ENCODE results near the gene UBE2E2. TPM values are rescaled to one million over a fixed set of nuclear protein-coding genes. Genes with fewer than 3 reads are reported as not detected.

UBE2E2 gene
- total RNA-seq, 2 donors from 2014 or later: 5.0 to 7.6 TPM

DNA sequence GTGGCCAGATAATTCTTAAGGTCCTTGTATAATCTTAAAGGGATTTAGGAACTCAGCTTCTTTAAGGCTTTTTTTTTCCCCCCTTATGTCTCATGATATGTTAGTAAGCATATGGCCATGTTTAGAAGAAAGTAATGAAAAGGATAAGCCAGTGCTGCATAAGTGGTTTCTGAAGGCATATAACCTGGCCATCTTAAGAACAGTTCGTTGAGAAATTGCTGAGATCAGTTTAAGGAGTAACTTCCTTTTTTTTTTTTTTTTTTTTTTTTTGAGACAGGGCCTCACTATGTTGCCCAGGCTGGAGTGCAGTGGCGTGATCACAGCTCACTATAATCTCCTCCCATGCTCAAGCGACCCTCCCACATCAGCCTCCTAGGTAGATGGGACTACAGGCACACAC lies 51.7 kb downstream of the UBE2E2 start:
- H3K36me3 Mint-ChIP-seq (ENCODE audit: low read depth): no peaks in the 10 kb centered on the region
- no peaks in the 10 kb centered on the region for H3K9me3 ChIP-seq (ENCODE audit: control insufficient read depth, low read length, poor library complexity, severe bottlenecking)
- no peaks in the 10 kb centered on the region for H3K27me3 Mint-ChIP-seq
- no peak overlapping the region for H3K27ac Mint-ChIP-seq
- DNase-seq: no peak
- H3K4me1 Mint-ChIP-seq: peaks cover 7% of the 10 kb centered on the region
- H3K4me3 Mint-ChIP-seq: no peak overlapping the region
- no peak for ATAC-seq

DNA sequence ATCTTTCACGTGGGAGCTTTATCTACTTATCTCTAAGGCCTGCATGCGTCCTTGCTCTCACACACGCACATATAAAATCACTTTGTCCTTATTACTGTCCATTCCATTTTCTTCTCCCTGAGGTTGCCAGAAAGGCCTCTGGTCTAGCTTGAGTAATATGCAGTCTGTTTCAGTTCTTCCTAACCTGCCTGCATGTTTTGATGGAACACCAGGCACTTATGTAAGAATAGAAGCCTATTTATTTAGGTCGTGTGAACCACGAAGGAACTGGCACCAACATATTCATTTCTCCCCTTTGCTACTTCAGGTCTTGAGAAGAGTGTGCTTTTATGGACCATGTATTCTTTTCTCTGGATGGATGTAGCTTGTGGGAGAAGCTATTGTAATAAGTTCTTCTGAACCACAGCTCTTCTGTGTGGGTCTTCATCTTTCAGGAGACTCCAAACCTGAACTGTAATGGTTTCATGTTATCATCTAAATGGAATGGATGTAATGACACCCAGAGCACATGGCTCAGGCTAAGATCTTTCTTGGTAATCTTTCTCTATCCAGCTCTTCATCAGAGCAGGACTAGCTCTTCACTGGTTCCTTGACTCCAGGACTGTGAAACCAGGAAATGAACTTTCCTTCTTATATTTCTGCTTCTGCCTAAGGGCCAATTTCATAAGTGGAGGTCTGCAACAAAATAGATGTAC lies 53.8 kb downstream of the UBE2E2 start:
- Mint-ChIP-seq H3K4me1 (peaks cover 7% of the 10 kb centered on the region), H3K4me3 (no peak overlapping the region), H3K27me3 (no peaks in the 10 kb centered on the region), H3K27ac (peak overlapping the region; percentile 11), H3K36me3 (ENCODE audit: low read depth) (no peaks in the 10 kb centered on the region)
- ATAC-seq: no peak
- H3K9me3 ChIP-seq (ENCODE audit: control insufficient read depth, low read length, poor library complexity, severe bottlenecking): no peaks in the 10 kb centered on the region
- DNase-seq: no peak

DNA sequence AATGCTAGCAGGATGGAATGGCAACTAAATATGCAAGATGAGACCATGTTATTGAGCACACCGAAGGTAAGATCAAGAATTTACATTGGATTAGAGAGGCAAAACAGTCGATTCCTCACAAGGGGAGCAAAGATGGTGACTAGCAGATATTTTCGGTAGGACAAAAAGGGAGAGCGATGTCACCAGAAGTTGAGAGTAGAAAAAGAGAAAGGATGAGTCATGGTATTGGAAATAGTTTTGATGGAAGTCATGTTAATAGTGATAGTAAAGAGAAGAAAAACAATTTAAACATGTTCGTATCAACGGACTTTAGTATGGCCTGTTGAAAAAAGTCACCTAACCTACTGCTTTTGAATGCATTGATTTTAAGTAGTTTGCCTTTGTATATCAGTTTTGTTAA lies 55.0 kb downstream of the UBE2E2 start:
- Mint-ChIP-seq H3K27ac (no peak overlapping the region), H3K4me3 (no peak overlapping the region), H3K27me3 (no peaks in the 10 kb centered on the region), H3K4me1 (peaks cover 6% of the 10 kb centered on the region), H3K36me3 (ENCODE audit: low read depth) (no peaks in the 10 kb centered on the region)
- H3K9me3 ChIP-seq (ENCODE audit: control insufficient read depth, low read length, poor library complexity, severe bottlenecking): no peaks in the 10 kb centered on the region
- no peak for ATAC-seq
- DNase-seq: no peak

- Mint-ChIP-seq H3K27me3 (no peaks in the 10 kb centered on the region), H3K36me3 (ENCODE audit: low read depth) (no peaks in the 10 kb centered on the region), H3K4me1 (peaks cover 3% of the 10 kb centered on the region), H3K4me3 (no peak overlapping the region), H3K27ac (no peak overlapping the region)
- no peaks in the 10 kb centered on the region for H3K9me3 ChIP-seq (ENCODE audit: control insufficient read depth, low read length, poor library complexity, severe bottlenecking)
- DNase-seq (no peak), ATAC-seq (no peak)
Observed at GRCh38 chr3:23259515-23259914, 56.4 kb downstream of the UBE2E2 start.

DNA sequence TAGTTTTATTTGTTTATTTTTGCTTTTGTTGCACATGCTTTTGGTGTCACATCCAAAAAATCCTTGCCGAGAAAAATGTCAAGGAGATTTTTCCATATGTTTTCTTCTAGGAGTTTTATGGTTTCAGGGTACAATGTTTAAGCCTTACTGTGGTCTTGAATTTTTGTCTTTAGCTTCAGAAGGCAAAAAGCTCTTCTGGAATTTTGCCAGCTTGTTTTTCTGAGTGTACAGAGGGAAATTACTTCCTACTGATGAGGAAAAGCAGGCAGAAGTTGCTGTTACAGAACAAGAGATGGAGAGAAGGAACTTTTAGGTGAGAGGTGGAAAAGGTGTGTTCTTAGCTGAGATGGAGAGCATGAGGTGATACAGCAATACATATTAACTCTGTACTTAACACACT lies 59.6 kb downstream of the UBE2E2 start:
- DNase-seq (no peak), ATAC-seq (no peak)
- Mint-ChIP-seq H3K4me1 (no peaks in the 10 kb centered on the region), H3K27me3 (no peaks in the 10 kb centered on the region), H3K4me3 (no peak overlapping the region), H3K27ac (no peak overlapping the region), H3K36me3 (ENCODE audit: low read depth) (no peaks in the 10 kb centered on the region)
- H3K9me3 ChIP-seq (ENCODE audit: control insufficient read depth, low read length, poor library complexity, severe bottlenecking): no peaks in the 10 kb centered on the region

GRCh38 chr3:23263796-23264195 lies 60.7 kb downstream of the UBE2E2 start:
- no peaks in the 10 kb centered on the region for H3K27me3 Mint-ChIP-seq
- no peaks in the 10 kb centered on the region for H3K4me1 Mint-ChIP-seq
- no peaks in the 10 kb centered on the region for H3K9me3 ChIP-seq (ENCODE audit: control insufficient read depth, low read length, poor library complexity, severe bottlenecking)
- H3K4me3 Mint-ChIP-seq: no peak overlapping the region
- no peak for ATAC-seq
- DNase-seq: no peak
- no peaks in the 10 kb centered on the region for H3K36me3 Mint-ChIP-seq (ENCODE audit: low read depth)
- H3K27ac Mint-ChIP-seq: no peak overlapping the region

- Mint-ChIP-seq H3K36me3 (ENCODE audit: low read depth) (no peaks in the 10 kb centered on the region), H3K4me3 (no peak overlapping the region), H3K27me3 (no peaks in the 10 kb centered on the region), H3K4me1 (no peaks in the 10 kb centered on the region), H3K27ac (no peak overlapping the region)
- no peak for ATAC-seq
- H3K9me3 ChIP-seq (ENCODE audit: control insufficient read depth, low read length, poor library complexity, severe bottlenecking): no peaks in the 10 kb centered on the region
- no peak for DNase-seq
Observed at GRCh38 chr3:23264413-23264812, 61.3 kb downstream of the UBE2E2 start.

GRCh38 chr3:23270423-23270822 lies 67.3 kb downstream of the UBE2E2 start:
- ATAC-seq (no peak), DNase-seq (no peak)
- no peaks in the 10 kb centered on the region for H3K27me3 Mint-ChIP-seq
- no peaks in the 10 kb centered on the region for H3K4me1 Mint-ChIP-seq
- no peak overlapping the region for H3K4me3 Mint-ChIP-seq
- H3K36me3 Mint-ChIP-seq (ENCODE audit: low read depth): no peaks in the 10 kb centered on the region
- H3K9me3 ChIP-seq (ENCODE audit: control insufficient read depth, low read length, poor library complexity, severe bottlenecking): no peaks in the 10 kb centered on the region
- H3K27ac Mint-ChIP-seq: no peak overlapping the region

DNA sequence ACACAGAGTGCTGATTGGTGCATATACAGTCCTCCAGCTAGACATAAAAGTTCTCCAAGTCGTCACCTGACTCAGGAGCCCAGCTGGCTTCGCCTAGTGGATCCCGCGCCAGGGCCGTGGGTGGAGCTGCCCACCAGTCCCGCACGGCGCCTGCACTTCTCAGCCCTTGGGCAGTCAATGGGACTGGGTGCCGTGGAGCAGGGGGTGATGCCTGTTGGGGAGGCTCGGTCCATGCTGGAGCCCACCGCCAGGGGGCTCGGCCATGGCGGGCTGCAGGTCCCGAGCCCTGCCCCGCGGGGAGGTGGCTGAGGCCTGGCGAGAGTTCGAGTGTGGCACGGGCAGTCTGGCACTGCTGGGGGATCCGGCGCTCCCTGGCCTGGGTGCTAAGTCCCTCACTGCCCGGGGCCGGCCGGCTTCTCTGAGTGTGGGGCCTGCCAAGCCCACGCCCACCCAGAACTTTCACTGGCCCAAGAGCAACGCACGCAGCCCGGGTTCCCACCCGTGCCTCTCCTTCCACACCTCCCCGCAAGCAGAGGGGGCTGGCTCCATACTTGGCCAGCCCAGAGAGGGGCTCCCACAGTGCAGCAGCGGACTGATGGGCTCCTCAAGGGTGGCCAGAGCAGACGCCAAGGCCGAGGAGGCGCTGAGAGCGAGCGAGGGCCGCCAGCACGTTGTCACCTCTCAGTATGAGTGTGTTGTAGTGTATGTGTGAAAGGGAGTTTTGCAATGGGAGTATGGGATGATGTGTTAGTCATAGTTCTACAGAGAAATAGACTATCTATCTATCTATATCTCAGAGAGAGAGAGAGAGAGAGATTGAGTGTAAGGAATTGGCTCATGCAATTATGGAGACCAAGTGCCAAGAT lies 69.0 kb downstream of the UBE2E2 start:
- Mint-ChIP-seq H3K4me3 (no peak overlapping the region), H3K27me3 (no peaks in the 10 kb centered on the region), H3K4me1 (no peaks in the 10 kb centered on the region), H3K27ac (no peak overlapping the region), H3K36me3 (ENCODE audit: low read depth) (no peaks in the 10 kb centered on the region)
- no peaks in the 10 kb centered on the region for H3K9me3 ChIP-seq (ENCODE audit: control insufficient read depth, low read length, poor library complexity, severe bottlenecking)
- ATAC-seq (no peak), DNase-seq (no peak)

DNA sequence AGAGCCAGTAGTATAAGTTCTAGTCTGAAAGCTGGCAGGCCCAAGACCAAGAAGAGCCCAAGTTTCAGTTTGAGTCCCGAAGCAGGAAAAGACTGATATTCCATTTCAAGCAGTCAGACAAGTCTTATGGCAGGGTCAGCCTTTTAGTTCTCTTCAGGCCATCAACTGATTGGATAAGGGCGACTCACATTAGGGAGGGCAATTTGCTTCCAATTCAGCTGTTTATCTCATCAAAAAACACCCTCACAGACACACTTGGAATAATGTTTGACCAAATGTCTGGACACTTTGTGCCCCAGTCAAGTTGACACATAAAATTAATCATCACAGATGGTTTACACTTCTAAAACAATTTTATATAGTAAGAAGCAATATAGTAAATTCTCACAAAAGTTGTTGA lies 69.7 kb downstream of the UBE2E2 start:
- no peaks in the 10 kb centered on the region for H3K9me3 ChIP-seq (ENCODE audit: control insufficient read depth, low read length, poor library complexity, severe bottlenecking)
- Mint-ChIP-seq H3K27ac (no peak overlapping the region), H3K4me1 (no peaks in the 10 kb centered on the region), H3K4me3 (no peak overlapping the region), H3K36me3 (ENCODE audit: low read depth) (no peaks in the 10 kb centered on the region), H3K27me3 (no peaks in the 10 kb centered on the region)
- ATAC-seq (no peak), DNase-seq (no peak)

DNA sequence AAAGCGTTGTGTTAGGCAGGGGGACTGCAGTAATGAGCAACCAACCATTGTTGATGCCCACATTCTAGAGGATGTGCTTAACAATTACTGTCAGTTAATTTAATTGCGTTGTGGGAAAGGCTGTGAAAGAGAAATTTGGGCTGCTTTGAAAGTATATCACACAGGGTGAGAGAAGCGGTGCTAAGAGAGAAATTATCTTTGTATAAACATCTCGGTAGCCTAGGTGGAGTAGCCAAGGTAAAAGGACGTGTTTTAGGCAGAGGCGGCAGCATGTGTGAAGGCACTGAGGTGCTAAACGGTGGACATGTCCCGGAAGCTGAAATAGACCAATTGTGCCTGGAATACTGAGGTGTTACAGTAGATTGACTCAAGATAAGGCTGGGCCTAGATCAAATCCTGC lies 71.9 kb downstream of the UBE2E2 start:
- H3K27ac Mint-ChIP-seq: no peak overlapping the region
- no peaks in the 10 kb centered on the region for H3K4me1 Mint-ChIP-seq
- no peak overlapping the region for H3K4me3 Mint-ChIP-seq
- H3K27me3 Mint-ChIP-seq: no peaks in the 10 kb centered on the region
- no peaks in the 10 kb centered on the region for H3K9me3 ChIP-seq (ENCODE audit: control insufficient read depth, low read length, poor library complexity, severe bottlenecking)
- ATAC-seq (no peak), DNase-seq (no peak)
- H3K36me3 Mint-ChIP-seq (ENCODE audit: low read depth): no peaks in the 10 kb centered on the region

DNA sequence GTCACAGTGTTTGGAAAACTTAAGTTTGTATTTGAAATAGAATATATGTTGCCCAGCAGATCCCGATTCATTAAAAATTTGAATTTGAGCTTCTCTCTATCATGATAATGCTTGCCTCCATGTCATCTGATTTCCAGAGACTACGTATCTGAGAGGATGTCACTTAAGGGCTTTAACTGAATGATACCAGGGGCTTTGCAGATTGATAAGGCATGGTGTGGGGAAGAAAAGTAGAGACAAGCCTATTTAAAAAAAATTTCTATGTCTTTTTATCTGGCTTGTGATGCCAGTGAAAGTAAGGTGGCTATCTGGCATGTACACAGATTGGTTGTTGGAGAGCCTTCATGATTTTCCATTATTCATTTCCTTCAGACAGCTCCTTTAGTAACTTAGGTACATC lies 72.7 kb downstream of the UBE2E2 start:
- Mint-ChIP-seq H3K4me1 (no peaks in the 10 kb centered on the region), H3K27ac (no peak overlapping the region), H3K36me3 (ENCODE audit: low read depth) (no peaks in the 10 kb centered on the region), H3K4me3 (no peak overlapping the region), H3K27me3 (no peaks in the 10 kb centered on the region)
- DNase-seq (no peak), ATAC-seq (no peak)
- H3K9me3 ChIP-seq (ENCODE audit: control insufficient read depth, low read length, poor library complexity, severe bottlenecking): no peaks in the 10 kb centered on the region

DNA sequence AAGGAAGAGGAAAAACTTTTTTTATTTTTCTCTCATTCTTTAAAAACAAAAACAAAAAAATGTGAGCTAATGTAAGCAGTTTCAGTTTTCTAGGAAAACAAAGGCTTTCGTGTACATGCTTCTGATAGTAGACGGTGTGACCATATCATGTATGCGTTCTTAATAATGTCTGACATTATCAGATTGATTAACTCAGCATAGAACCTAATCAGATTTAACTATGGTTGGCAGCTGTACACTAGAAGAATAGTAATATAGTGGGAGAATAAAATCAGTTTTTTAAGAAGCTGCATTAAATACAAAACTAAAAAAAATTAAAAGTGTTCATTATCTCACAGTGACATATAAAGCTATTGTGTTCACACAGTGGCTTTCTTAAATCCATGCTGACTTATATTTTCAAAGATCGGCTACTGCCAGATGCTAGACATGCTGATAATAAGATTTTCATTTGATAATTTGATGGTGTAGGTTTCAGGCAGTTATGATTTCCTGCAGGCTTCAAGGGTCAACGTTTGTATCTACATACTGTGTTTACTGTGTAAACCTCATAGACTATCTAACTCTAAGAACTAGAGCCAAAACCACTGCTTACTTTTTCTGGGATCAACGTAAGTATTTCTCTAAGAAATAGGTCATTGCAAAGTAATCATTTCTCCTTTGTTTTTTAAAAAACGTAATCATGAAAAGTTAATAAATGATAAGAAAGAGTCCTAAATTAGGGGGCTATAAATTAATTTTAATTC lies 74.0 kb downstream of the UBE2E2 start:
- no peaks in the 10 kb centered on the region for H3K27me3 Mint-ChIP-seq

More for the DNA sequence above, 74.0 kb downstream of the UBE2E2 start:
- H3K9me3 ChIP-seq (ENCODE audit: control insufficient read depth, low read length, poor library complexity, severe bottlenecking): no peaks in the 10 kb centered on the region
- ATAC-seq (no peak), DNase-seq (no peak)
- no peak overlapping the region for H3K4me3 Mint-ChIP-seq
- H3K4me1 Mint-ChIP-seq: no peaks in the 10 kb centered on the region
- H3K36me3 Mint-ChIP-seq (ENCODE audit: low read depth): no peaks in the 10 kb centered on the region
- no peak overlapping the region for H3K27ac Mint-ChIP-seq
